Smooth muscle cell (in vitro differentiated cells): ENCODE data around the gene TRIP11. TPM values are rescaled to one million over a fixed set of nuclear protein-coding genes. Genes with fewer than 3 reads are reported as not detected.

Source experiments
- DNase-seq: peaks from one replicate; lab custom pipeline; 2025; ENCODE audit not compliant: unreplicated experiment; lab: John Stamatoyannopoulos, UW
- H2AFZ ChIP-seq: fragments of 200-600 bp; sonication (generic); 2 replicates; pipeline ENCODE4 v1.6.0; 2016; ENCODE audit warnings: antibody characterized with exemption, low read depth, mild to moderate bottlenecking
- H3F3A ChIP-seq: fragments of 200-600 bp; sonication (generic); 2 replicates; pipeline ENCODE4 v1.6.0; 2017; ENCODE audit warnings: antibody characterized with exemption, low read depth
- H3K27ac ChIP-seq: fragments of 200-600 bp; sonication (generic); 2 replicates; pipeline ENCODE4 v1.5.1; 2016; ENCODE audit warnings: low read depth, mild to moderate bottlenecking
- H3K27me3 ChIP-seq: fragments of 200-600 bp; sonication (generic); 2 replicates; pipeline ENCODE4 v1.6.1; 2016; ENCODE audit warnings: low read depth, mild to moderate bottlenecking
- H3K36me3 ChIP-seq: fragments of 200-600 bp; sonication (generic); 2 replicates; pipeline ENCODE4 v1.5.1; 2016; ENCODE audit warnings: low read depth
- H3K4me1 ChIP-seq: fragments of 200-600 bp; sonication (generic); 2 replicates; pipeline ENCODE4 v1.5.1; 2016; ENCODE audit warnings: low read depth
- H3K4me2 ChIP-seq: fragments of 200-600 bp; sonication (generic); 2 replicates; pipeline ENCODE4 v1.6.0; 2016; ENCODE audit warnings: mild to moderate bottlenecking
- H3K4me3 ChIP-seq: fragments of 200-600 bp; sonication (generic); 2 replicates; pipeline ENCODE4 v1.5.1; 2016; ENCODE audit warnings: mild to moderate bottlenecking
- H3K79me2 ChIP-seq: fragments of 200-600 bp; sonication (generic); 2 replicates; pipeline ENCODE4 v1.6.0; 2016; ENCODE audit warnings: low read depth, mild to moderate bottlenecking
- H3K9ac ChIP-seq: fragments of 200-600 bp; sonication (generic); 2 replicates; pipeline ENCODE4 v1.6.0; 2016; ENCODE audit warnings: low read depth
- H3K9me3 ChIP-seq: fragments of 200-600 bp; sonication (generic); replicated peaks from 2 replicates; pipeline ENCODE4 v1.5.1; 2016; ENCODE audit warnings: low read depth
- H4K20me1 ChIP-seq: fragments of 200-600 bp; sonication (generic); 2 replicates; pipeline ENCODE4 v1.6.0; 2016; ENCODE audit warnings: low read depth
- CTCF ChIP-seq: fragments of 200-600 bp; sonication (generic); IDR thresholded peaks from 2 replicates; pipeline ENCODE4 v1.5.1; 2017; ENCODE audit warnings: borderline replicate concordance, mild to moderate bottlenecking, antibody characterized with exemption; ENCODE audit not compliant: insufficient read depth, poor library complexity, severe bottlenecking
- WGBS: methylation state at CpG from one replicate; pipeline ENCODE4 v1.1.7; 2016; ENCODE audit warnings: low lambda C conversion rate; 5-methylcytosine and 5-hydroxymethylcytosine counted together
- polyA plus RNA-seq: library from polyadenylated mRNA; unstranded; fragments of >200 nt; fragmentation: Nextera tagmentation; extraction: Ambion mirVana; gene quantifications from 2 replicates; pipeline ENCODE4 v1.2.1, GENCODE V29; 2016
- total RNA-seq: library from RNA; depleted of rRNA; stranded (reverse); fragments of >200 nt; gene quantifications from 2 replicates; pipeline ENCODE4 v1.2.3, GENCODE V29; 2014

TRIP11 gene
- total and polyA plus RNA-seq, 2 experiments from 2014 or later = 30.0 to 38.1 TPM

- DNase-seq = no peak
- H3K4me1 ChIP-seq = no peaks in the 10 kb centered on the region
- no peaks in the 10 kb centered on the region for H3K79me2 ChIP-seq
- H3K4me3 ChIP-seq = no peak overlapping the region
- no peaks in the 10 kb centered on the region for H3K9me3 ChIP-seq
- peaks cover 4% of the 10 kb centered on the region for H3F3A ChIP-seq
- no peak overlapping the region for H3K4me2 ChIP-seq
- no peaks in the 10 kb centered on the region for H3K36me3 ChIP-seq
- WGBS = 75% methylated on average over 13 of the region's 13 CpGs
- H4K20me1 ChIP-seq = no peaks in the 10 kb centered on the region
- H3K27me3 ChIP-seq = no peaks in the 10 kb centered on the region
- H3K9ac ChIP-seq = no peak overlapping the region
- H3K27ac ChIP-seq = no peak overlapping the region
- TF ChIP-seq CTCF = no peak
- no peak overlapping the region for H2AFZ ChIP-seq
These were observed 114.7 kb downstream of the TRIP11 start for GRCh38 chr14:91925001-91925726.

GRCh38 chr14:91920526-91920925 is 119.3 kb downstream of the TRIP11 start:
- no peak overlapping the region for H2AFZ ChIP-seq
- no peaks in the 10 kb centered on the region for H3K36me3 ChIP-seq
- H3F3A ChIP-seq = no peaks in the 10 kb centered on the region
- H3K27me3 ChIP-seq = no peaks in the 10 kb centered on the region
- H3K9me3 ChIP-seq = no peaks in the 10 kb centered on the region
- H3K79me2 ChIP-seq = no peaks in the 10 kb centered on the region
- H3K27ac ChIP-seq = no peak overlapping the region
- no peak overlapping the region for H3K9ac ChIP-seq
- H3K4me2 ChIP-seq = no peak overlapping the region
- H4K20me1 ChIP-seq = no peaks in the 10 kb centered on the region
- no peak overlapping the region for H3K4me3 ChIP-seq
- no peaks in the 10 kb centered on the region for H3K4me1 ChIP-seq
- no peak for DNase-seq
- no peak for TF ChIP-seq CTCF
- WGBS = 97% methylated on average over 3 of the region's 3 CpGs

GRCh38 chr14:91919814-91920213 is 120.0 kb downstream of the TRIP11 start:
- Histone ChIP-seq H3K27me3 (no peaks in the 10 kb centered on the region), H2AFZ (no peak overlapping the region), H3K27ac (peak overlapping the region; percentile 14), H3K36me3 (no peaks in the 10 kb centered on the region), H3K9me3 (no peaks in the 10 kb centered on the region), H3K4me2 (no peak overlapping the region), H3K4me1 (no peaks in the 10 kb centered on the region), H3K9ac (no peak overlapping the region), H3K4me3 (no peak overlapping the region), H3F3A (no peaks in the 10 kb centered on the region), H3K79me2 (no peaks in the 10 kb centered on the region), H4K20me1 (no peaks in the 10 kb centered on the region)
- 44% methylated on average over 4 of the region's 4 CpGs for WGBS
- TF ChIP-seq CTCF = no peak
- DNase-seq = no peak
